BLaER1 (cell line): Measurements from ENCODE around the gene PREP.
A peak's percentile ranks its signal among the peaks of the same experiment; 100 is the strongest.

Source experiments
- H3K27ac ChIP-seq: shearing (Covaris generic); formaldehyde crosslinking; 2 replicates; pipeline ENCODE4 v1.8.1; 2022
- H3K27me3 ChIP-seq: shearing (Covaris generic); formaldehyde crosslinking; 2 replicates; pipeline ENCODE4 v1.8.1; 2022
- H3K36me3 ChIP-seq: shearing (Covaris generic); formaldehyde crosslinking; 2 replicates; pipeline ENCODE4 v1.8.1; 2022
- H3K4me1 ChIP-seq: shearing (Covaris generic); formaldehyde crosslinking; 2 replicates; pipeline ENCODE4 v1.8.1; 2022
- H3K4me2 ChIP-seq: shearing (Covaris generic); formaldehyde crosslinking; 2 replicates; pipeline ENCODE4 v1.8.1; 2022
- H3K4me3 ChIP-seq: shearing (Covaris generic); formaldehyde crosslinking; 2 replicates; pipeline ENCODE4 v1.8.1; 2022
- H3K9ac ChIP-seq: shearing (Covaris generic); formaldehyde crosslinking; 2 replicates; pipeline ENCODE4 v1.8.1; 2022
- H3K9me3 ChIP-seq: shearing (Covaris generic); formaldehyde crosslinking; 2 replicates; pipeline ENCODE4 v1.8.1; 2022
- H4K20me1 ChIP-seq: shearing (Covaris generic); formaldehyde crosslinking; 2 replicates; pipeline ENCODE4 v1.8.1; 2022
- Cebpa-rat ChIP-seq: shearing (Covaris generic); IDR thresholded peaks from 2 replicates; pipeline ENCODE4 v1.8.1; 2022

PREP gene

GRCh38 chr6:105330364-105330763 lies 72.5 kb downstream of the PREP start:
- Histone ChIP-seq H3K27ac (no peak overlapping the region), H3K4me3 (no peak overlapping the region), H3K4me2 (no peak overlapping the region), H3K9me3 (no peaks in the 10 kb centered on the region), H3K27me3 (no peaks in the 10 kb centered on the region), H3K4me1 (peaks cover 13% of the 10 kb centered on the region), H4K20me1 (no peaks in the 10 kb centered on the region; the same call in 1 of the 2 replicates), H3K36me3 (peaks cover 98% of the 10 kb centered on the region), H3K9ac (no peak overlapping the region)
- TF ChIP-seq Cebpa-rat, result no peak

- H3K9me3 ChIP-seq, result no peaks in the 10 kb centered on the region
- H3K27ac ChIP-seq, result no peak overlapping the region
- no peak overlapping the region for H3K4me3 ChIP-seq
- peak overlapping the region; percentile 17; the same call in 1 of the 2 replicates for H3K4me2 ChIP-seq
- H4K20me1 ChIP-seq, result no peaks in the 10 kb centered on the region; the same call in 1 of the 2 replicates
- peaks cover 100% of the 10 kb centered on the region for H3K36me3 ChIP-seq
- peaks cover 13% of the 10 kb centered on the region for H3K4me1 ChIP-seq
- TF ChIP-seq Cebpa-rat, result no peak
- H3K9ac ChIP-seq, result no peak overlapping the region
- no peaks in the 10 kb centered on the region for H3K27me3 ChIP-seq
Observed at GRCh38 chr6:105326833-105327770, 75.8 kb downstream of the PREP start.

GRCh38 chr6:105326216-105326615 lies 76.7 kb downstream of the PREP start:
- H3K27ac ChIP-seq, result no peak overlapping the region
- H3K4me1 ChIP-seq, result peaks cover 13% of the 10 kb centered on the region
- H3K36me3 ChIP-seq, result peaks cover 100% of the 10 kb centered on the region
- H3K27me3 ChIP-seq, result no peaks in the 10 kb centered on the region
- no peaks in the 10 kb centered on the region; the same call in 1 of the 2 replicates for H4K20me1 ChIP-seq
- no peak overlapping the region for H3K4me3 ChIP-seq
- H3K9ac ChIP-seq, result no peak overlapping the region
- no peak for TF ChIP-seq Cebpa-rat
- H3K4me2 ChIP-seq, result no peak overlapping the region
- H3K9me3 ChIP-seq, result no peaks in the 10 kb centered on the region

GRCh38 chr6:105324386-105324950 lies 78.4 kb downstream of the PREP start:
- no peak overlapping the region for H3K9ac ChIP-seq
- TF ChIP-seq Cebpa-rat, result no peak
- H3K4me2 ChIP-seq, result no peak overlapping the region
- H3K36me3 ChIP-seq, result peaks cover 97% of the 10 kb centered on the region
- H4K20me1 ChIP-seq, result no peaks in the 10 kb centered on the region; the same call in 1 of the 2 replicates
- H3K9me3 ChIP-seq, result no peaks in the 10 kb centered on the region
- no peak overlapping the region for H3K4me3 ChIP-seq
- peaks cover 13% of the 10 kb centered on the region for H3K4me1 ChIP-seq
- no peaks in the 10 kb centered on the region for H3K27me3 ChIP-seq
- H3K27ac ChIP-seq, result no peak overlapping the region

GRCh38 chr6:105322499-105323225 lies 80.2 kb downstream of the PREP start:
- Histone ChIP-seq H3K36me3 (peaks cover 95% of the 10 kb centered on the region), H4K20me1 (peaks cover 10% of the 10 kb centered on the region; the same call in 1 of the 2 replicates), H3K4me3 (no peak overlapping the region), H3K4me1 (peaks cover 4% of the 10 kb centered on the region), H3K9me3 (no peaks in the 10 kb centered on the region), H3K27ac (no peak overlapping the region), H3K9ac (no peak overlapping the region), H3K4me2 (no peak overlapping the region), H3K27me3 (no peaks in the 10 kb centered on the region)
- no peak for TF ChIP-seq Cebpa-rat

GRCh38 chr6:105321728-105322127 lies 81.2 kb downstream of the PREP start:
- H3K9ac ChIP-seq, result no peak overlapping the region
- H3K9me3 ChIP-seq, result no peaks in the 10 kb centered on the region
- H3K36me3 ChIP-seq, result peaks cover 95% of the 10 kb centered on the region
- no peak overlapping the region for H3K27ac ChIP-seq
- H3K4me1 ChIP-seq, result no peaks in the 10 kb centered on the region
- H3K27me3 ChIP-seq, result no peaks in the 10 kb centered on the region
- no peak overlapping the region for H3K4me2 ChIP-seq
- no peak for TF ChIP-seq Cebpa-rat
- H3K4me3 ChIP-seq, result no peak overlapping the region
- peaks cover 11% of the 10 kb centered on the region; the same call in 1 of the 2 replicates for H4K20me1 ChIP-seq

- Histone ChIP-seq H3K27me3 (no peaks in the 10 kb centered on the region), H3K36me3 (peaks cover 93% of the 10 kb centered on the region), H4K20me1 (peaks cover 11% of the 10 kb centered on the region; the same call in 1 of the 2 replicates), H3K9me3 (no peaks in the 10 kb centered on the region), H3K4me1 (no peaks in the 10 kb centered on the region), H3K4me2 (no peak overlapping the region), H3K27ac (no peak overlapping the region), H3K4me3 (no peak overlapping the region), H3K9ac (no peak overlapping the region)
- no peak for TF ChIP-seq Cebpa-rat
Observed at GRCh38 chr6:105321207-105321606, 81.7 kb downstream of the PREP start.

- Histone ChIP-seq H3K27ac (no peak overlapping the region), H3K4me3 (no peak overlapping the region), H3K9ac (no peak overlapping the region), H3K4me2 (no peak overlapping the region), H4K20me1 (0 out of 2 replicates have a peak, but pooled peaks cover 11% of the 10 kb centered on the region), H3K9me3 (no peaks in the 10 kb centered on the region), H3K27me3 (no peaks in the 10 kb centered on the region), H3K4me1 (no peaks in the 10 kb centered on the region), H3K36me3 (peaks cover 93% of the 10 kb centered on the region)
- no peak for TF ChIP-seq Cebpa-rat
Observed at GRCh38 chr6:105320765-105321164, 82.1 kb downstream of the PREP start.

- no peak for TF ChIP-seq Cebpa-rat
- H3K36me3 ChIP-seq, result peaks cover 93% of the 10 kb centered on the region
Observed at GRCh38 chr6:105320271-105320670, 82.6 kb downstream of the PREP start.

More at GRCh38 chr6:105320271-105320670, 82.6 kb downstream of the PREP start:
- H4K20me1 ChIP-seq, result 0 out of 2 replicates have a peak, but pooled peaks cover 11% of the 10 kb centered on the region
- H3K9ac ChIP-seq, result no peak overlapping the region
- H3K4me3 ChIP-seq, result no peak overlapping the region
- H3K27ac ChIP-seq, result no peak overlapping the region
- H3K9me3 ChIP-seq, result no peaks in the 10 kb centered on the region
- no peak overlapping the region for H3K4me2 ChIP-seq
- no peaks in the 10 kb centered on the region for H3K4me1 ChIP-seq
- H3K27me3 ChIP-seq, result no peaks in the 10 kb centered on the region
